ENCODE measurements around the gene TNXB. TPM values are rescaled to one million over a fixed set of nuclear protein-coding genes. Genes with fewer than 3 reads are reported as not detected.

The TNXB gene
- total RNA-seq, 2 donors from 2014 or later = 4.0 to 9.3 TPM

DNA sequence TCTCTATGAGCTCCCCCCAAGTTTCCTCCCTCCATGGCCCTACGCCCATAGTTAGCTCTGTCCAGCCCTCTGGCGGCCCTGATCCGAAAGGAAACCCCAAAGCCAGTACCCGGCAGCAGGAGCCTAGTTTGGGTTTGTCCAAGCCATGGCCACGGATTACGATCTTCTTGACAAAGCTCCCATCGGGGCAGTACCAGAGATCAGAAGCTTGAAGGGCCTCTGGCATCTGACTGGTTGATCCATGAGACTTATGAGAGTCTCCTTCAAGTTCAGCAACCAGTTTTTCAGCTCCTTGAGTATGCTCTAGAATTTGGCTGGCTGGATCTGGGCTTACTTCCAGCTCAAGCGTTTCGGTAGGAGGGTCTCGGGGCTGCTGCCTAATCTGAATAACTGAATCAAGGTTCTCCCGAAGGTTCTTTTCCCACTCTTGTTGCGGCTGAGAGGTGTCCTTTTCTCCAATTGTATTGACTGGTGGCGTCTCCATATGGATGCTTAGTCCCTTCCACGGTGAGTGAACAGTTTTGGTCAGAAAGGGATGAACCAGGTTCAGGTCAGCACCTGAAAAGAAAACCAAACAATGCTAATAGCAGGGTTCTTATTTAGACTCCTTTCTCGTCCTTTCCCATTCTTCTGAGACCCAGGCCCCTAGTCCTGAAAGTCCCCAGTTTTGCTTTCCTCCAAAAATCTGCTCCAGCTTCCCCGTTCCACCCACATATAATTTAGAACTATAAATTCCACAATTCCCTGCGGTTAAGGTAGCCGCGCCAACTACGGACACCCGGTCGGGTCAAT lies 20.4 kb upstream of the TNXB start:
- TF ChIP-seq, protein P1, sequence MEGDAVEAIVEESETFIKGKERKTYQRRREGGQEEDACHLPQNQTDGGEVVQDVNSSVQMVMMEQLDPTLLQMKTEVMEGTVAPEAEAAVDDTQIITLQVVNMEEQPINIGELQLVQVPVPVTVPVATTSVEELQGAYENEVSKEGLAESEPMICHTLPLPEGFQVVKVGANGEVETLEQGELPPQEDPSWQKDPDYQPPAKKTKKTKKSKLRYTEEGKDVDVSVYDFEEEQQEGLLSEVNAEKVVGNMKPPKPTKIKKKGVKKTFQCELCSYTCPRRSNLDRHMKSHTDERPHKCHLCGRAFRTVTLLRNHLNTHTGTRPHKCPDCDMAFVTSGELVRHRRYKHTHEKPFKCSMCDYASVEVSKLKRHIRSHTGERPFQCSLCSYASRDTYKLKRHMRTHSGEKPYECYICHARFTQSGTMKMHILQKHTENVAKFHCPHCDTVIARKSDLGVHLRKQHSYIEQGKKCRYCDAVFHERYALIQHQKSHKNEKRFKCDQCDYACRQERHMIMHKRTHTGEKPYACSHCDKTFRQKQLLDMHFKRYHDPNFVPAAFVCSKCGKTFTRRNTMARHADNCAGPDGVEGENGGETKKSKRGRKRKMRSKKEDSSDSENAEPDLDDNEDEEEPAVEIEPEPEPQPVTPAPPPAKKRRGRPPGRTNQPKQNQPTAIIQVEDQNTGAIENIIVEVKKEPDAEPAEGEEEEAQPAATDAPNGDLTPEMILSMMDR (conservative IDR thresholded peaks at IDR 0.05) = no peak
- WGBS, 2 experiments (ENCODE audit: insufficient coverage in 1 of 2, insufficient read length in 1 of 2) = 48 to 55% methylated on average over 18 to 22 of the region's 22 CpGs
- H3K4me3 Mint-ChIP-seq = peak overlapping the region; percentile 99
- Histone ChIP-seq H3K9me3 (ENCODE audit: control insufficient read depth, low read length) (no peaks in the 10 kb centered on the region), H3K4me3 (ENCODE audit: low read length) (peak overlapping the region; percentile 85), H3K9ac (ENCODE audit: extremely low read depth, low read length, poor library complexity, severe bottlenecking) (peak overlapping the region; percentile 56), H3K4me1 (ENCODE audit: control insufficient read depth, insufficient read depth, low read length) (peaks cover 9% of the 10 kb centered on the region), H3K36me3 (ENCODE audit: control insufficient read depth, insufficient read depth, low read length) (peaks cover 13% of the 10 kb centered on the region), H3K27me3 (ENCODE audit: control insufficient read depth, insufficient read depth, low read length, poor library complexity, severe bottlenecking) (no peaks in the 10 kb centered on the region), H3K27ac (ENCODE audit: low read depth, low read length) (no peak overlapping the region)
- no peak for DNase-seq
- H3K36me3 Mint-ChIP-seq (ENCODE audit: low read depth) = peaks cover 11% of the 10 kb centered on the region
- H3K4me1 Mint-ChIP-seq = peaks cover 21% of the 10 kb centered on the region
- H3K9me3 Mint-ChIP-seq = no peaks in the 10 kb centered on the region
- peak overlapping the region; percentile 99 for H3K27ac Mint-ChIP-seq
- H3K27me3 Mint-ChIP-seq (ENCODE audit: insufficient read depth) = peaks cover 8% of the 10 kb centered on the region

DNA sequence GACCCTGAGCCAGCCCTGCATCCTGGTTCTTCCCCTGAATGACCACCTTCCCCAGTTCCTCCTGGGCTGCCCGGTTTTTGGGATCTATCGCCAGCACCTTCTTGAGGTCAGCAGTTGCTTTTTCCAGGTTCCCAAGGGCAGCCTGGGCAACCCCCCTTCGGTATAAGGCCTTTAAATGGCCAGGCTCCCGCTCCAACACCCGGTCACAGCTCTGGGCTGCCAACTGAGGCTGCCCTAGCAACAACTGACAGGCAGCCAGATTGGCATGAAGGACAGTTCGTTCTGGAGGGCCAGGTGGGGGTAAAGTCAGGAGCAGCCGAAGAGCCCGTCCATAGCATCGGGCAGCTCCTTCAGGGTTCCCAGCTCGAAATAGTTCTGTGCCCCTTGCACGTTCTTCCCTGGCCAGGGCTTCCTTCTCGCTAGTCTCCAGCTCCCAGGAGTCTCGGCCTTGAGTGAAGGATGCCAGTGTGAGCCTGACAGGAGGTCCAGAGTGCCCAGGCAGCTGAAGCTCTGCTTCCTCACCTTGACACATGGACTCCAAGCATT lies 19.7 kb upstream of the TNXB start:
- DNase-seq = no peak
- peaks cover 19% of the 10 kb centered on the region for H3K36me3 ChIP-seq (ENCODE audit: control insufficient read depth, insufficient read depth, low read length)
- WGBS, 2 experiments (ENCODE audit: insufficient coverage in 1 of 2, insufficient read length in 1 of 2) = 90 to 97% methylated on average over 13 of the region's 13 CpGs
- H3K27ac ChIP-seq (ENCODE audit: low read depth, low read length) = no peak overlapping the region
- H3K9me3 Mint-ChIP-seq = no peaks in the 10 kb centered on the region
- H3K27me3 Mint-ChIP-seq (ENCODE audit: insufficient read depth) = peaks cover 3% of the 10 kb centered on the region
- no peaks in the 10 kb centered on the region for H3K27me3 ChIP-seq (ENCODE audit: control insufficient read depth, insufficient read depth, low read length, poor library complexity, severe bottlenecking)
- peak overlapping the region; percentile 85 for H3K4me3 ChIP-seq (ENCODE audit: low read length)
- peak overlapping the region; percentile 99 for H3K27ac Mint-ChIP-seq
- H3K4me1 Mint-ChIP-seq = peaks cover 21% of the 10 kb centered on the region
- H3K36me3 Mint-ChIP-seq (ENCODE audit: low read depth) = peaks cover 16% of the 10 kb centered on the region
- TF ChIP-seq, protein P1 (conservative IDR thresholded peaks at IDR 0.05) = no peak
- H3K9me3 ChIP-seq (ENCODE audit: control insufficient read depth, low read length) = no peaks in the 10 kb centered on the region
- peak overlapping the region; percentile 99 for H3K4me3 Mint-ChIP-seq
- H3K4me1 ChIP-seq (ENCODE audit: control insufficient read depth, insufficient read depth, low read length) = peaks cover 9% of the 10 kb centered on the region
- H3K9ac ChIP-seq (ENCODE audit: extremely low read depth, low read length, poor library complexity, severe bottlenecking) = no peak overlapping the region

DNA sequence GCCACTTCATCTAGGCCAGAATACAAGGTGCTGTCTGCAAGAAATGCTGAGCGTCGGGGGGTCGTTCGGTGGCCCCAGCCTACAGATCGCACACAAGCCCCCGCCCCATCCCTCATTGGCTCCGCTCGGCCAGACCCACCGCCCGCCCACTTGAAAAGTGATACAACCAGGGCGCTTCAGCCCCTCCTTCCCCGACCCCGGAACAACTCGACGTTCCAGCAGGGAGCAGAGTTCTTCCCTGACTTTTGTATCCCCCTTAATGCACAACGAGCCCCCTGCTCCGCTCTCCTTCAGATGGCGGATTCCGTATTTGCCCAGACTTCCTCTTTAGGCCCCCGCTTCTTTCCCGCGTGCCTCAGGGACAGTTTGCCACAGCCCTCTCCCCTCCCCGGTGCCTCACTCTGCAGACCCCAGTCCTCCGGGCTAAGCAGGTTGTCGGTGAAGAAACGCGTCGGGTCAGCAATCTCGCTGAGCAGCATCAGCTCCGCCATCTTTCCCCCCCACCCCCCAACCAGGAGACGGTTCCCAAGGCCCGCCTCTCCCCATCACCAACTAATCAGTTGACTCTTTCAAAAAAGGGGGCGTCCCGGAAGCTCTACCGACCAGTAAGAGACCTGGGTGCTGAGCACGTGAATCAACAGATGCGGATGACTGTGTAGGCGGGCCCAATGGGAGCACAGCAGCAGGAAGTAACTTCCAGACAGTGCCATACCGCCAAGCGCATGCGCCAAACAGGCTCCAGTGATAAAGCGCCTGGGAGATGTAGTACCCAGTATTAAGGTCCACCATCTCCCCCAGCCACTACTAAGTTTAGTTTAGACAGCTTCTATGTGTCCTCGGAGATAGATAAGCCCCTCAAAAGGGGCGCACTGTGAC lies 18.8 kb upstream of the TNXB start, which contains the start of gene ATF6B:
Gene ATF6B, minus strand, starts transcription at position 530 of the 876 bp plus-strand sequence. Its CDS starts 39 bp downstream, at position 491.
- peaks cover 21% of the 10 kb centered on the region for H3K4me1 Mint-ChIP-seq
- Histone ChIP-seq H3K4me3 (ENCODE audit: low read length) (peak within 1 kb of the TSS; percentile 85), H3K4me1 (ENCODE audit: control insufficient read depth, insufficient read depth, low read length) (peaks cover 9% of the 10 kb centered on the region), H3K9ac (ENCODE audit: extremely low read depth, low read length, poor library complexity, severe bottlenecking) (peak within 1 kb of the TSS; percentile 87), H3K27me3 (ENCODE audit: control insufficient read depth, insufficient read depth, low read length, poor library complexity, severe bottlenecking) (no peaks in the 10 kb centered on the region), H3K9me3 (ENCODE audit: control insufficient read depth, low read length) (no peaks in the 10 kb centered on the region), H3K27ac (ENCODE audit: low read depth, low read length) (peak within 1 kb of the TSS; percentile 92), H3K36me3 (ENCODE audit: control insufficient read depth, insufficient read depth, low read length) (peaks cover 25% of the 10 kb centered on the region)
- no peaks in the 10 kb centered on the region for H3K9me3 Mint-ChIP-seq
- peaks cover 23% of the 10 kb centered on the region for H3K36me3 Mint-ChIP-seq (ENCODE audit: low read depth)
- peak within 1 kb of the TSS; percentile 99 for H3K27ac Mint-ChIP-seq
- peaks cover 2% of the 10 kb centered on the region for H3K27me3 Mint-ChIP-seq (ENCODE audit: insufficient read depth)
- 0 to 1% methylated on average over 26 to 44 of the region's 44 CpGs for WGBS, 2 experiments (ENCODE audit: insufficient coverage in 1 of 2, insufficient read length in 1 of 2)
- H3K4me3 Mint-ChIP-seq = peak within 1 kb of the TSS; percentile 99
- TF ChIP-seq, protein P1 (conservative IDR thresholded peaks at IDR 0.05) = no peak
- DNase-seq = peak; percentile 98

Measured in endodermal cell (in vitro differentiated cells).